ENCODE data around the gene TLE4. TPM values are rescaled to one million over a fixed set of nuclear protein-coding genes. Genes with fewer than 3 reads are reported as not detected.
"Not testable (repeated sequence)": the region's sequence is repeated elsewhere in the genome, so short reads cannot be mapped to it uniquely, and the experiment has no call there.

TLE4 gene
- total RNA-seq, 2 experiments from 2014 or later, result 62.4 to 68.8 TPM

- no peak for DNase-seq
- H3K36me3 Mint-ChIP-seq, result peaks cover 70% of the 10 kb centered on the region
- peaks cover 30% of the 10 kb centered on the region for H3K4me1 Mint-ChIP-seq
- POLR2A ChIA-PET, result no interaction called here
- H3K4me3 Mint-ChIP-seq, result no peak overlapping the region
- no peaks in the 10 kb centered on the region for H3K27me3 Mint-ChIP-seq
- no peak for ATAC-seq (ENCODE audit: low read depth)
- peaks cover 26% of the 10 kb centered on the region for H3K9me3 Mint-ChIP-seq
- H3K27ac Mint-ChIP-seq, result no peak overlapping the region
Measured at GRCh38 chr9:79639354-79639753, 67.6 kb downstream of the TLE4 start.

- DNase-seq, H3K27me3 Mint-ChIP-seq, POLR2A ChIA-PET, H3K27ac Mint-ChIP-seq: not testable (repeated sequence)
- H3K9me3 Mint-ChIP-seq, result peaks cover 30% of the 10 kb centered on the region
- peaks cover 28% of the 10 kb centered on the region for H3K4me1 Mint-ChIP-seq
- H3K4me3 Mint-ChIP-seq, result peak overlapping the region; percentile 12
- ATAC-seq (ENCODE audit: low read depth), result peak; percentile 36
- peaks cover 72% of the 10 kb centered on the region for H3K36me3 Mint-ChIP-seq
Measured at GRCh38 chr9:79640067-79640466, 68.3 kb downstream of the TLE4 start.

- no peak for ATAC-seq (ENCODE audit: low read depth)
- H3K27ac Mint-ChIP-seq, result no peak overlapping the region
- POLR2A ChIA-PET, result no interaction called here
Measured at GRCh38 chr9:79641070-79641469, 69.3 kb downstream of the TLE4 start.

DNA sequence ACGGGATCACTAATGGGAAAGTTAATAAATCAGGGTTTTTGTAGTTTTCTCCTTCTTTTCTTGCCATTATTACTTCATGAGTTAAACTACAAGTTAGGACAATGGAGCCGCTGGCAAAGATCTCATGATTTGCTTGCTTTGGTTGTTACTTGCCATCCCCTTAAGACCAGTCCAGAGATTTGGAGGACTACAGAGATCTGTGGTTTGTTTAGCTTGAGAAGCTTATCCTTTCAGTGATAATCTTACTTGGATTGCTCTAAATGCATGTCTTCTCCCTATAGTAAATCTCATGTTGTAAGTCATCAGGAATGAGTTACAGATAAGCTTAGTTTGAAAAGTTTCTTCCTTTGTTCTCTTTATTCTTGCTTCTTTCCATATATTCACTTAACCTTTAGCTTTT, 70.9 kb downstream of the TLE4 start:
- ATAC-seq (ENCODE audit: low read depth) (no peak), DNase-seq (no peak)
- H3K27me3 Mint-ChIP-seq, result no peaks in the 10 kb centered on the region
- no peak overlapping the region for H3K4me3 Mint-ChIP-seq
- POLR2A ChIA-PET, result no interaction called here
- H3K9me3 Mint-ChIP-seq, result peaks cover 29% of the 10 kb centered on the region
- H3K36me3 Mint-ChIP-seq, result peaks cover 61% of the 10 kb centered on the region
- no peak overlapping the region for H3K27ac Mint-ChIP-seq
- peaks cover 17% of the 10 kb centered on the region for H3K4me1 Mint-ChIP-seq

More at GRCh38 chr9:79641070-79641469, 69.3 kb downstream of the TLE4 start:
- peaks cover 27% of the 10 kb centered on the region for H3K4me1 Mint-ChIP-seq
- no peak overlapping the region for H3K4me3 Mint-ChIP-seq
- H3K27me3 Mint-ChIP-seq, result no peaks in the 10 kb centered on the region
- no peak for DNase-seq
- peaks cover 31% of the 10 kb centered on the region for H3K9me3 Mint-ChIP-seq
- H3K36me3 Mint-ChIP-seq, result peaks cover 72% of the 10 kb centered on the region

DNA sequence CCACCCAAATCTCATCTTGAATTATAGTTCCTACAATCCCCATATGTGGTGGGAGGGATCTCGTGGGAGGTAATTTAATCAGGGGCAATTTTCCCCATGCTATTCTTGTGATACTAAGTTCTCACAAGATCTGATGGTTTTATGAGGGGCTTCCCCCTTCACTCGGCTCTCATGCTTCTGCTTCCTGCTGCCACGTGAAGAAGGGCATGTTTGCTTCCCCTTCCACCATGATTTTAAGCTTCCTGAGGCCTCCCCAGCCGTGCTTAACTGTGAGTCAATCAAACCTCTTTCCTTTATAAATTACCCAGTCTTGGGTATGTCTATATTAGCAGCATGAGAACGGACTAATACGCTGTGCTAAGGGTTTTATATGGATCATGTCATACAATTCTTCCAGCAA, 72.3 kb downstream of the TLE4 start:
- POLR2A ChIA-PET, result no interaction called here
- H3K4me1 Mint-ChIP-seq, result peaks cover 9% of the 10 kb centered on the region
- H3K27ac Mint-ChIP-seq, result no peak overlapping the region

DNA sequence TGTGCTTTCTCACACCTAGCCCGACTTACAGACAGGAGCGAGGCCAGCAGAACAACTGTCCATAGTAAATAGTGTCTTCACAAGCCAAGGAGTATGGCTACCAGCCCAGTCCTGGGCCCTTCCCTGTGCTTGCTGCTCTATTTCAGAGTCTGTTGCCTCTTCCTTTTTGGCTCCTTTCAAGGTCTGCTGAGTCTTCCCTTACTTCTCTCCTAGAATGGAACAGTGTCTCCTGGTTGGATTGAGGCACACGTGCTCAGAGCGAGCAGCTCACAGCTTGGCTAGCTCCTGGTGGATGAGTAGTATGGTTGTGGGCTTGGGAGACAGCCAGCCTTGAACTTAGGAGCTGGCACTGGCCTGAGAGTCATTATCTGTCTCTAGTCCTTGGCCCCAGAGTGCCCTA, 72.8 kb downstream of the TLE4 start:
- peaks cover 25% of the 10 kb centered on the region for H3K9me3 Mint-ChIP-seq
- ATAC-seq (ENCODE audit: low read depth) (no peak), DNase-seq (no peak)
- peaks cover 9% of the 10 kb centered on the region for H3K4me1 Mint-ChIP-seq
- no peak overlapping the region for H3K27ac Mint-ChIP-seq
- POLR2A ChIA-PET, result no interaction called here
- H3K4me3 Mint-ChIP-seq, result no peak overlapping the region
- H3K27me3 Mint-ChIP-seq, result no peaks in the 10 kb centered on the region
- H3K36me3 Mint-ChIP-seq, result peaks cover 46% of the 10 kb centered on the region

More for the DNA sequence above, 72.3 kb downstream of the TLE4 start:
- ATAC-seq (ENCODE audit: low read depth) (no peak), DNase-seq (no peak)
- Mint-ChIP-seq H3K36me3 (peaks cover 48% of the 10 kb centered on the region), H3K9me3 (peaks cover 25% of the 10 kb centered on the region), H3K4me3 (no peak overlapping the region), H3K27me3 (no peaks in the 10 kb centered on the region)

- POLR2A ChIA-PET, result no interaction called here
- Mint-ChIP-seq H3K27ac (no peak overlapping the region), H3K4me3 (no peak overlapping the region), H3K4me1 (peaks cover 4% of the 10 kb centered on the region), H3K27me3 (no peaks in the 10 kb centered on the region), H3K9me3 (peaks cover 22% of the 10 kb centered on the region), H3K36me3 (peaks cover 41% of the 10 kb centered on the region)
- no peak for ATAC-seq (ENCODE audit: low read depth)
- no peak for DNase-seq
Measured at GRCh38 chr9:79645110-79645509, 73.3 kb downstream of the TLE4 start.

DNA sequence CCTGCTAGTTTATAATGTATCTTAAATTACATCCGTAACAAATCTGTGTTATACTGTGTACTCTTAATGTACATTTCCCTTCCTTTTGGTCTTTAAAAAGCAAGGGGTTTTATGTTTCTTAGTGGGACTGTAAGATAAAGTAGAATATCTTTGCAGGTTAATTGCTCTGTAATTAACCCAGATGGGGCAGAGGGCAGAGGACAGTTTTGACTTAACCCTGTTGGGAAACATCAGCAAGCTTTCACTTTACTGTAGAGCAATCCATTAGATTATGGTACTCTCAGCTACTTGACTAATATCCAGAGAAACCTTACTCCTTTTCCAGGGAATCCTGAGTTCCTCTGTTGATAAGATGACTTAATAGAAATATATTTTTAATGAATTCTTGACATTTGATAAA, 74.3 kb downstream of the TLE4 start:
- H3K27ac Mint-ChIP-seq, result no peak overlapping the region
- DNase-seq, result no peak

GRCh38 chr9:79651251-79651795, 79.6 kb downstream of the TLE4 start:
- no peak for DNase-seq
- Mint-ChIP-seq H3K36me3 (peaks cover 30% of the 10 kb centered on the region), H3K9me3 (no peaks in the 10 kb centered on the region), H3K27ac (no peak overlapping the region), H3K4me3 (no peak overlapping the region), H3K27me3 (no peaks in the 10 kb centered on the region), H3K4me1 (peaks cover 2% of the 10 kb centered on the region)
- POLR2A ChIA-PET, result no interaction called here
- ATAC-seq (ENCODE audit: low read depth), result no peak

More for the DNA sequence above, 74.3 kb downstream of the TLE4 start:
- peaks cover 40% of the 10 kb centered on the region for H3K36me3 Mint-ChIP-seq
- peaks cover 1% of the 10 kb centered on the region for H3K4me1 Mint-ChIP-seq
- no peak for ATAC-seq (ENCODE audit: low read depth)
- H3K9me3 Mint-ChIP-seq, result peaks cover 20% of the 10 kb centered on the region
- H3K27me3 Mint-ChIP-seq, result no peaks in the 10 kb centered on the region
- no peak overlapping the region for H3K4me3 Mint-ChIP-seq
- POLR2A ChIA-PET, result no interaction called here

DNA sequence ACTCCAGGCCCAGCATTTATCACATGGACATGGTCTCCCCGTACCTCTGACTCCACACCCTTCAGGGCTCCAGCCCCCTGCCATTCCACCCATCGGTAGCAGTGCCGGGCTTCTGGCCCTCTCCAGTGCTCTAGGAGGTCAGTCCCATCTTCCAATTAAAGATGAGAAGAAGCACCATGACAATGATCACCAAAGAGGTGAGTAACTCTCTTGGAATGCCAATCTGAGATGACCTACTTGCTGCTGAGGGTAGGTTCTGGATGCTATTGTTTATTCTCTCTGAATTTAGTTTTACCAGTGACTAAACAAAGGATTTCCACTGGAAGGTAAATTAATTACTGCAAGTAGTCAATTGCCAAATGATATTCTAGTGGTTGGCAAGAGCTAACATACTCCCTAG, 80.8 kb downstream of the TLE4 start:
- Mint-ChIP-seq H3K4me1 (peaks cover 2% of the 10 kb centered on the region), H3K27ac (no peak overlapping the region), H3K27me3 (no peaks in the 10 kb centered on the region), H3K9me3 (no peaks in the 10 kb centered on the region), H3K36me3 (peaks cover 41% of the 10 kb centered on the region), H3K4me3 (no peak overlapping the region)
- no peak for ATAC-seq (ENCODE audit: low read depth)
- POLR2A ChIA-PET, result no interaction called here
- no peak for DNase-seq

DNA sequence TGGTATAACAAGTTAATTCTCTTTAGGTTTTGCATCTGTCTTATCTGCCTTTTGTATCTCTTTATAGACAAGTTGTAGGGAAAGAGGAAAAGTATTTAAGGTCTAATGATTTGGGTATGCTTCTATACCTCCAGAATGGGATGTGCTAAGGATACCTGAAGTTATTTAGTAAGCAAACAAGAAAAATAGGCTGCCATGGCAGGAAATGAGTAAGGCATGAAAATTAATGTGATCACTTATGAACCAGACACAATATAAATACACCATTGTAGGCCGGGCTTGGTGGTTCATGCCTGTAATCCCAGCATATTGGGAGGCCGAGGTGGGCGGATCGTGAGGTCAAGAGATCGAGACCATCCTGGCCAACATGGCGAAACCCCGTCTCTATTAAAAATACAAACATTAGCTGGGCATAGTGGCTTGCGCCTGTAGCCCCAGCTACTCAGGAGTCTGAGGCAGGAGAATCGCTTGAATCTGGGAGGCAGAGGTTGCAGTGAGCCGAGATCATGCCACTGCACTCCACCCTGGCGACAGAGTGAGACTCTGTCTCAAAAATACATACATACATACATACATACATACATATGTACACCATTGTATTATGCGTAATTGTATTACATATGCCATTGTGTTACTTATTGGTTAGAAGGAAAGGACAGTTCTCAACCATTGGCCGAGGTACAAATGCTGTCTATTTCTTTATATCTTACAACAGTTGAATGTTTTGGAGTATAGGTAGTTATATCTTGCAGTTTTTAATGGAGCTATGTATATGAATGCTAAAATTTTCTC, 83.0 kb downstream of the TLE4 start:
- H3K9me3 Mint-ChIP-seq; ATAC-seq (ENCODE audit: low read depth); DNase-seq; H3K27me3 Mint-ChIP-seq; H3K27ac Mint-ChIP-seq; POLR2A ChIA-PET; H3K4me1 Mint-ChIP-seq; H3K4me3 Mint-ChIP-seq: not testable (repeated sequence)
- H3K36me3 Mint-ChIP-seq, result peaks cover 41% of the 10 kb centered on the region

GRCh38 chr9:79655551-79655950, 83.8 kb downstream of the TLE4 start:
- DNase-seq (no peak), ATAC-seq (ENCODE audit: low read depth) (no peak)
- H3K36me3 Mint-ChIP-seq, result peaks cover 45% of the 10 kb centered on the region
- POLR2A ChIA-PET, result no interaction called here
- H3K27ac Mint-ChIP-seq, result no peak overlapping the region
- no peaks in the 10 kb centered on the region for H3K9me3 Mint-ChIP-seq
- H3K4me1 Mint-ChIP-seq, result peaks cover 2% of the 10 kb centered on the region
- H3K27me3 Mint-ChIP-seq, result no peaks in the 10 kb centered on the region
- H3K4me3 Mint-ChIP-seq, result no peak overlapping the region

GRCh38 chr9:79656169-79656568, 84.4 kb downstream of the TLE4 start:
- Mint-ChIP-seq H3K4me1 (peaks cover 2% of the 10 kb centered on the region), H3K27me3 (no peaks in the 10 kb centered on the region), H3K27ac (no peak overlapping the region), H3K4me3 (no peak overlapping the region), H3K9me3 (no peaks in the 10 kb centered on the region), H3K36me3 (peaks cover 47% of the 10 kb centered on the region)
- POLR2A ChIA-PET, result no interaction called here
- no peak for DNase-seq
- no peak for ATAC-seq (ENCODE audit: low read depth)

DNA sequence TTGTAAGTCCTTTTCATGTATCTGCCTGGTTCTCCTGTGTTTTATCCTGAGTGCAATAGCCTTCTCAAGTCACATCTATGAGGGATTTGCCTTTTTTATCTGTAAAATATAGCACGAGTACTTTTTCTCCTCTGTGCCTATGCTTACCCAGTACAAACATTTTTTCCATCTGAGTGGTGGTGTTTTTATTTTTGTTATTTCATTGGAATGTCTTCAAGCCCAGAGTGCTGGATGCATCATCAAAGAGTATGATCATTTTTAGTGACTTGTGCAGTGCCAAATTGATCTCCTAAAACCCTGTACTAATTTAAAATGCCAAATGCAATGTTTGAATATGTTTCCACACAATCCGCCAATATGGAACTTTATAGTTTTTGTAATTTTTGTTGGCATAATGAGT, 86.1 kb downstream of the TLE4 start:
- no peak overlapping the region for H3K27ac Mint-ChIP-seq

More for the DNA sequence above, 86.1 kb downstream of the TLE4 start:
- no peak for ATAC-seq (ENCODE audit: low read depth)
- POLR2A ChIA-PET, result no interaction called here
- Mint-ChIP-seq H3K36me3 (peaks cover 47% of the 10 kb centered on the region), H3K27me3 (no peaks in the 10 kb centered on the region), H3K4me3 (no peak overlapping the region), H3K9me3 (no peaks in the 10 kb centered on the region), H3K4me1 (peaks cover 13% of the 10 kb centered on the region)
- no peak for DNase-seq

Data from activated naive CD8-positive, alpha-beta T cell treated with anti-CD3 and anti-CD28 coated beads, Interleukin-2, amount 10 ng/mL, durations not matched to agents 7 days and 5 days (primary cell).